OCI-LY7 (cell line): Measurements from ENCODE around the gene HCCS. TPM values are rescaled to one million over a fixed set of nuclear protein-coding genes. Genes with fewer than 3 reads are reported as not detected.

Experiments used
- BruUV-seq: library from RNA; stranded (reverse); fragments of 400-500 nt; replicated peaks from 2 replicates; lab custom pipeline; 2021; lab: Mats Ljungman, UMichigan
- CTCF ChIA-PET: fragments of 300-600 bp; sonication (Branson Sonifier 250); formaldehyde crosslinking; loops from one replicate; lab custom pipeline; 2022; ENCODE audit warnings: antibody characterized with exemption; ENCODE audit not compliant: unreplicated experiment; lab: Charles Lee
- POLR2A ChIA-PET: fragments of 300-600 bp; sonication (Branson Sonifier 250); formaldehyde crosslinking; loops from one replicate; lab custom pipeline; 2022; ENCODE audit warnings: antibody characterized with exemption; lab: Charles Lee
- DNase-seq: peaks from one replicate; pipeline ENCODE4 v3.0.0-alpha.2; 2015; ENCODE audit warnings: low spot score
- H2AFZ ChIP-seq: fragments of 200-600 bp; sonication (generic), shearing (Covaris generic); 2 replicates; pipeline ENCODE4 v1.6.1; 2014; ENCODE audit warnings: mild to moderate bottlenecking, antibody characterized with exemption, low read length, moderate library complexity
- H3K27ac ChIP-seq: fragments of 200-600 bp; sonication (generic); 2 replicates; pipeline ENCODE4 v1.5.1; 2014; ENCODE audit warnings: mixed run types, low read depth, mild to moderate bottlenecking, moderate library complexity, low read length, inconsistent platforms; ENCODE audit not compliant: poor library complexity, severe bottlenecking
- H3K36me3 ChIP-seq: fragments of 200-600 bp; sonication (generic); 2 replicates; pipeline ENCODE4 v1.6.1; 2014; ENCODE audit warnings: mild to moderate bottlenecking, antibody characterized with exemption, low read length, moderate library complexity, mixed read lengths; ENCODE audit not compliant: insufficient read depth
- H3K4me1 ChIP-seq: fragments of 200-600 bp; sonication (generic); 2 replicates; pipeline ENCODE4 v1.5.1; 2014; ENCODE audit warnings: mild to moderate bottlenecking, low read length; ENCODE audit not compliant: insufficient read depth, poor library complexity, severe bottlenecking
- H3K4me2 ChIP-seq: fragments of 200-600 bp; sonication (generic); 2 replicates; pipeline ENCODE4 v1.6.1; 2014; ENCODE audit warnings: mild to moderate bottlenecking, low read length
- H3K4me3 ChIP-seq: fragments of 200-600 bp; sonication (generic); 2 replicates; pipeline ENCODE4 v1.5.1; 2014; ENCODE audit warnings: mild to moderate bottlenecking, low read depth, low read length; ENCODE audit not compliant: poor library complexity, severe bottlenecking
- H3K79me2 ChIP-seq: fragments of 200-600 bp; sonication (generic); 2 replicates; pipeline ENCODE4 v1.6.1; 2016; ENCODE audit warnings: low read depth, mild to moderate bottlenecking, low read length, moderate library complexity, mixed read lengths; ENCODE audit not compliant: insufficient read depth
- H3K9me2 ChIP-seq: fragments of 200-600 bp; sonication (generic); 2 replicates; pipeline ENCODE4 v1.6.1; 2016; ENCODE audit warnings: mild to moderate bottlenecking, low read length, mixed read lengths; ENCODE audit not compliant: insufficient read depth
- H3K9me3 ChIP-seq: fragments of 200-600 bp; sonication (generic); 2 replicates; pipeline ENCODE4 v1.6.1; 2014; ENCODE audit warnings: mild to moderate bottlenecking, mixed run types, low read length, mixed read lengths
- H4K20me1 ChIP-seq: fragments of 200-600 bp; sonication (generic); 2 replicates; pipeline ENCODE4 v1.6.1; 2014; ENCODE audit warnings: mild to moderate bottlenecking, antibody characterized with exemption, low read length, moderate library complexity, mixed read lengths; ENCODE audit not compliant: insufficient read depth
- EZH2phosphoT487 ChIP-seq: fragments of 200-600 bp; sonication (generic); IDR thresholded peaks from 2 replicates; pipeline ENCODE4 v1.6.1; 2018; ENCODE audit warnings: low read depth, borderline replicate concordance, mild to moderate bottlenecking, mixed run types, antibody characterized with exemption, low read length, moderate library complexity, mixed read lengths
- intact Hi-C: fragments of 100-400 bp; cut with micrococcal nuclease; formaldehyde crosslinking; loops from one replicate; pipeline ENCODE4 v1.10.0; 2022; ENCODE audit not compliant: unreplicated experiment
- small RNA-seq: library from RNA; depleted of rRNA; stranded (forward); fragments of <200 nt; gene quantifications from one replicate; pipeline ENCODE3, GENCODE V24; 2014
- total RNA-seq, 2 experiments: library from RNA; depleted of rRNA in 1 of 2; stranded (reverse); fragments of >200 nt in 1 of 2; shearing (Covaris generic) in 1 of 2; gene quantifications; 2 replicates each; pipeline ENCODE4 v1.2.3, GENCODE V29; 2014 to 2022
- TF ChIP-seq, protein P1 (sequence below): fragments of 200-600 bp; sonication (generic); conservative IDR thresholded peaks from 2 replicates; pipeline ENCODE4 v1.5.1; 2014; ENCODE audit warnings: mild to moderate bottlenecking, antibody characterized with exemption, low read length, moderate library complexity, mixed read lengths

HCCS gene
- total RNA-seq, 2 experiments from 2014 or later: 11.1 to 25.2 TPM

DNA sequence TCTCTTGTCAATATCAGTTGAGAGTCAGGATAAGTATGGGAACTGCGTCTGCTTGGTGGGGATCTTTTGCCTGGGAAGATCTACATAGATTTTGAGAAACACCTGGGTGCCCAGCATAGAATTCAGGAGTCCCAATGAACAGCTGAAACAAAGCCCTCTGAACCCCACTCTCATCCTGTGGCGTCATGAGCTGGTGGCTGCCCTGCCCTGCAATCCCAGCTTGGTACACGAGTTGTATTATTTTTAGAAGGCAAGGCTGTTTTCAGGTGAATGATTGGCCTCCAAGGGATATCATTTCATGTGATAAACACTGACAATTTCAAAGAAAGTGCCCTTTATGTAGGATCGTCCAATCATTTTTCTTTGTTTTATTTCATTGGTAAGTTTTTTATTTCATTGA lies 60.8 kb downstream of the HCCS start:
- ChIA-PET CTCF (no interaction called here), POLR2A (no interaction called here)
- intact Hi-C loops: no loop called here
- Histone ChIP-seq H4K20me1 (no peaks in the 10 kb centered on the region), H3K79me2 (no peaks in the 10 kb centered on the region), H3K9me2 (no peaks in the 10 kb centered on the region), H3K36me3 (no peaks in the 10 kb centered on the region), H3K4me1 (no peaks in the 10 kb centered on the region), H3K9me3 (no peaks in the 10 kb centered on the region), H3K4me2 (no peak overlapping the region), H3K27ac (no peak overlapping the region), H3K4me3 (no peak overlapping the region), H2AFZ (no peak overlapping the region)
- DNase-seq: no peak
- TF ChIP-seq, protein P1, sequence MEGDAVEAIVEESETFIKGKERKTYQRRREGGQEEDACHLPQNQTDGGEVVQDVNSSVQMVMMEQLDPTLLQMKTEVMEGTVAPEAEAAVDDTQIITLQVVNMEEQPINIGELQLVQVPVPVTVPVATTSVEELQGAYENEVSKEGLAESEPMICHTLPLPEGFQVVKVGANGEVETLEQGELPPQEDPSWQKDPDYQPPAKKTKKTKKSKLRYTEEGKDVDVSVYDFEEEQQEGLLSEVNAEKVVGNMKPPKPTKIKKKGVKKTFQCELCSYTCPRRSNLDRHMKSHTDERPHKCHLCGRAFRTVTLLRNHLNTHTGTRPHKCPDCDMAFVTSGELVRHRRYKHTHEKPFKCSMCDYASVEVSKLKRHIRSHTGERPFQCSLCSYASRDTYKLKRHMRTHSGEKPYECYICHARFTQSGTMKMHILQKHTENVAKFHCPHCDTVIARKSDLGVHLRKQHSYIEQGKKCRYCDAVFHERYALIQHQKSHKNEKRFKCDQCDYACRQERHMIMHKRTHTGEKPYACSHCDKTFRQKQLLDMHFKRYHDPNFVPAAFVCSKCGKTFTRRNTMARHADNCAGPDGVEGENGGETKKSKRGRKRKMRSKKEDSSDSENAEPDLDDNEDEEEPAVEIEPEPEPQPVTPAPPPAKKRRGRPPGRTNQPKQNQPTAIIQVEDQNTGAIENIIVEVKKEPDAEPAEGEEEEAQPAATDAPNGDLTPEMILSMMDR: no peak
- no peak for TF ChIP-seq EZH2phosphoT487
- BruUV-seq: no TSS peak

DNA sequence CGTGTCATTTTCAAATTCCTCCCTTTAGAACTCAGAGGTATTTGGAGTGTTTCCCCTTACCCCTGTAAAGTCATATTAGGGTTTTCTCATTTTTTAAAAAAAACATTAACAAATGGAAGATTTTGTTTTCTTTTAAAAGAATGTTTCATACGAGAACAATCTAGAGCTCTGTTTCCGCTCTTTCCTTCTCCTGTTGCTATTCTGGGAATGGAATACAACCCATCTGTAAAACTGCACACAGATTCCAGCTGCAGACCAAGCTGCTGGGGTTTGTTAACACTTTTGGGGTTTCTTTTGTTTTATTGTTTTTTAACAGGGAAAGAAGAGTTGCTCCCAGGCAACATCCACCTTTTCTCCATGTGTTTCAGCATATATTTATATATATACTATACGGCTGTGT lies 61.3 kb downstream of the HCCS start:
- no peak overlapping the region for H2AFZ ChIP-seq
- H3K9me3 ChIP-seq: no peaks in the 10 kb centered on the region
- H3K4me1 ChIP-seq: no peaks in the 10 kb centered on the region
- no TSS peak for BruUV-seq
- H3K4me2 ChIP-seq: no peak overlapping the region
- TF ChIP-seq, protein P1: no peak
- no peak for TF ChIP-seq EZH2phosphoT487
- H3K9me2 ChIP-seq: no peaks in the 10 kb centered on the region
- ChIA-PET POLR2A (no interaction called here), CTCF (no interaction called here)
- intact Hi-C loops: no loop called here
- no peak for DNase-seq
- no peak overlapping the region for H3K27ac ChIP-seq
- H3K4me3 ChIP-seq: no peak overlapping the region
- no peaks in the 10 kb centered on the region for H3K79me2 ChIP-seq
- H3K36me3 ChIP-seq: no peaks in the 10 kb centered on the region
- H4K20me1 ChIP-seq: no peaks in the 10 kb centered on the region

Small RNA genes lying within 50 kb of the gene (small RNA-seq; reads per million reads assigned to genes)
- gene RF00019 (not detected), gene RF02271 (not detected)

Other genes starting within 250 kb of the HCCS start
- gene AMELX, start 182.1 kb downstream of the HCCS start, total RNA-seq (2014; rRNA removed; shearing (Covaris generic)): not detected in 2 replicates
- not detected in 2 replicates for gene AMELX, start 182.1 kb downstream of the HCCS start, total RNA-seq (2022)